CD8-positive, alpha-beta memory T cell (primary cell): Measurements from ENCODE around the gene PLCD3. TPM values are rescaled to one million over a fixed set of nuclear protein-coding genes. Genes with fewer than 3 reads are reported as not detected.

ENCODE experiments used
- CTCF ChIA-PET: fragments of 350-600 bp; sonication (Branson Sonifier 250); formaldehyde crosslinking; loops from one replicate; lab custom pipeline; 2021; ENCODE audit warnings: antibody characterized with exemption; lab: Charles Lee
- POLR2A ChIA-PET: fragments of 350-600 bp; sonication (Branson Sonifier 250); formaldehyde crosslinking; loops from one replicate; lab custom pipeline; 2021; ENCODE audit warnings: antibody characterized with exemption; lab: Charles Lee
- DNase-seq, 5 donors: peaks; one replicate each; pipeline versions ENCODE4 v3.0.0 to v3.0.0-alpha.2; 2020 to 2022; ENCODE audit warnings: mixed read lengths in 1 of 5
- H3K27ac ChIP-seq: one replicate; pipeline ENCODE4 v1.7.0; 2013; ENCODE audit warnings: low read depth, mild to moderate bottlenecking, low read length, moderate library complexity
- H3K27me3 ChIP-seq: 2 replicates; pipeline ENCODE4 v1.7.0; 2013; ENCODE audit warnings: low read length, mild to moderate bottlenecking; ENCODE audit not compliant: insufficient read depth, poor library complexity, severe bottlenecking
- H3K36me3 ChIP-seq: 2 replicates; pipeline ENCODE4 v1.7.0; 2013; ENCODE audit warnings: mild to moderate bottlenecking, low read length, moderate library complexity; ENCODE audit not compliant: insufficient read depth
- H3K4me1 ChIP-seq: 2 replicates; pipeline ENCODE4 v1.7.0; 2013; ENCODE audit warnings: mild to moderate bottlenecking, low read length, moderate library complexity; ENCODE audit not compliant: insufficient read depth
- H3K4me3 ChIP-seq: 2 replicates; pipeline ENCODE4 v1.7.0; 2013; ENCODE audit warnings: mild to moderate bottlenecking, low read length
- H3K9me3 ChIP-seq: 2 replicates; pipeline ENCODE4 v1.7.0; 2013; ENCODE audit warnings: mild to moderate bottlenecking, low read length
- H3K27ac Mint-ChIP-seq, 8 donors: one replicate each; pipeline ENCODE4 v1.8.0; 2020 to 2021; ENCODE audit warnings: mixed read lengths in 8 of 8, mild to moderate bottlenecking in 6 of 8, inconsistent platforms in 3 of 8, moderate library complexity in 3 of 8
- H3K27me3 Mint-ChIP-seq, 2 donors: one replicate each; pipeline ENCODE4 v1.8.0; 2020 to 2021; ENCODE audit warnings: mixed read lengths in 2 of 2, mild to moderate bottlenecking in 1 of 2, moderate library complexity in 1 of 2
- H3K36me3 Mint-ChIP-seq, 3 donors: one replicate each; pipeline ENCODE4 v1.8.0; 2020 to 2021; ENCODE audit warnings: mixed read lengths in 3 of 3, inconsistent platforms in 1 of 3, mild to moderate bottlenecking in 1 of 3
- H3K4me1 Mint-ChIP-seq, 3 donors: one replicate each; pipeline ENCODE4 v1.8.0; 2020 to 2021; ENCODE audit warnings: mixed read lengths in 3 of 3, inconsistent platforms in 1 of 3, mild to moderate bottlenecking in 1 of 3
- H3K4me3 Mint-ChIP-seq, 7 donors: one replicate each; pipeline ENCODE4 v1.8.0; 2020 to 2021; ENCODE audit warnings: mixed read lengths in 7 of 7, mild to moderate bottlenecking in 6 of 7, moderate library complexity in 4 of 7, inconsistent platforms in 2 of 7
- H3K9me3 Mint-ChIP-seq, 5 donors: one replicate each; pipeline ENCODE4 v1.8.0; 2020 to 2022; ENCODE audit warnings: mixed read lengths in 5 of 5, mild to moderate bottlenecking in 3 of 5, moderate library complexity in 2 of 5, inconsistent platforms in 1 of 5
- polyA plus RNA-seq: library from polyadenylated mRNA; unstranded; fragments of 300-500 nt; fragmentation: Illumina TruSeq; gene quantifications from one replicate; pipeline ENCODE4 v1.2.3, GENCODE V29; 2021
- total RNA-seq, 2 experiments: library from RNA; stranded (reverse); gene quantifications; one replicate each; pipeline ENCODE4 v1.2.3, GENCODE V29; 2021

Gene PLCD3, protein sequence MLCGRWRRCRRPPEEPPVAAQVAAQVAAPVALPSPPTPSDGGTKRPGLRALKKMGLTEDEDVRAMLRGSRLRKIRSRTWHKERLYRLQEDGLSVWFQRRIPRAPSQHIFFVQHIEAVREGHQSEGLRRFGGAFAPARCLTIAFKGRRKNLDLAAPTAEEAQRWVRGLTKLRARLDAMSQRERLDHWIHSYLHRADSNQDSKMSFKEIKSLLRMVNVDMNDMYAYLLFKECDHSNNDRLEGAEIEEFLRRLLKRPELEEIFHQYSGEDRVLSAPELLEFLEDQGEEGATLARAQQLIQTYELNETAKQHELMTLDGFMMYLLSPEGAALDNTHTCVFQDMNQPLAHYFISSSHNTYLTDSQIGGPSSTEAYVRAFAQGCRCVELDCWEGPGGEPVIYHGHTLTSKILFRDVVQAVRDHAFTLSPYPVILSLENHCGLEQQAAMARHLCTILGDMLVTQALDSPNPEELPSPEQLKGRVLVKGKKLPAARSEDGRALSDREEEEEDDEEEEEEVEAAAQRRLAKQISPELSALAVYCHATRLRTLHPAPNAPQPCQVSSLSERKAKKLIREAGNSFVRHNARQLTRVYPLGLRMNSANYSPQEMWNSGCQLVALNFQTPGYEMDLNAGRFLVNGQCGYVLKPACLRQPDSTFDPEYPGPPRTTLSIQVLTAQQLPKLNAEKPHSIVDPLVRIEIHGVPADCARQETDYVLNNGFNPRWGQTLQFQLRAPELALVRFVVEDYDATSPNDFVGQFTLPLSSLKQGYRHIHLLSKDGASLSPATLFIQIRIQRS
- total RNA-seq (1 to 10 TPM; 5.5 to 7.2 TPM), polyA plus RNA-seq (1.1 TPM)

DNA sequence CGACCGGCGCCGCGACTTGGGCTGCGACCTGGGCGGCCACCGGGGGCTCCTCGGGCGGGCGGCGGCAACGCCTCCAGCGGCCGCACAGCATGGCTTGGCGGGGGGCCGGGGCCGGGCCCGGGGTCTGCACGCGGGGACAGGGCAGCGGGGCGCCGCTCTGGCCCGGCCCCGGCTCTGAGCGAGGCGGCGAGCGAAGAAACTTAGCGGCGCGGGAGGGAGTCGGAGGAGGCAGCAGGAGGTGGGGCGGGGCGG is at the start of gene PLCD3:
Gene PLCD3 (minus strand): TSS at position 196 of the 252 bp plus-strand sequence. CDS start 105 bp downstream, at position 91.
- CTCF ChIA-PET: interaction anchor here (0.6 to 9.7 kb wide), 10 partner anchors 17 to 212 kb away, joined by 3 to 315 read pairs (median 3); partner anchors contain the start of gene HEXIM1
- Histone ChIP-seq H3K27me3 (no peaks in the 10 kb centered on the region), H3K27ac (peak within 1 kb of the TSS; percentile 86), H3K36me3 (no peaks in the 10 kb centered on the region), H3K9me3 (no peaks in the 10 kb centered on the region), H3K4me1 (peaks cover 14% of the 10 kb centered on the region), H3K4me3 (peak within 1 kb of the TSS; percentile 93)
- Mint-ChIP-seq H3K27me3 (peaks cover 0 to 4% of the 10 kb centered on the region in 2 donors), H3K36me3 (peaks cover 0 to 2% (median 0%) of the 10 kb centered on the region in 3 donors), H3K27ac (peak within 1 kb of the TSS; percentile 81 to 94 (median 90)), H3K4me1 (peaks cover 15 to 34% (median 20%) of the 10 kb centered on the region in 3 donors), H3K4me3 (peak within 1 kb of the TSS; percentile 90 to 96 (median 92)), H3K9me3 (no peaks in the 10 kb centered on the region)
- POLR2A ChIA-PET: interaction anchor here (0.9 to 1.4 kb wide), 2 partner anchors 12 to 29 kb away, joined by 3 to 4 read pairs; partner anchors contain the start of gene HEXIM2
- peak in 2 of 5 donors; percentile 72 to 79 for DNase-seq

DNA sequence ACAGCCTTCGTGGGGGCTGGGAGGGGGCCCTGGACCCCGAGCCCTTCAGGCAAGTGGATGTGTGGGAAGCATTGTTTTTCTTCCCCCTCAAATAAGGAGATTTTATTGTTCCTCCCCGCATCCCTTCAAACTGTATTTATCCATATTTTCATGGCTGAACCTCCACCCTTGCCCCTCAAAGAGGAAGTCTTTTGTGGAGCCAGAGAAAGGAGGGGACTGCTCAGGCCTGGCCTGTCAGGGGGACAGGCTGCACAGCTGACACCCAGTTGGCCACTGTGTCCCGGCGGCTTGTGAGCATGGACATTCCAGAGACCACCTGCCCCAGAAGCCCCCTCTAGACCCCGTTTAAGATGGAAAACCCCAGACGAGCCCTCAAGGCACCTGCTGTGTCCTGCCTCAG is 45.2 kb upstream of the PLCD3 start:
- no peaks in the 10 kb centered on the region for H3K36me3 ChIP-seq
- Mint-ChIP-seq H3K27ac (no peak overlapping the region), H3K4me1 (peaks cover 5 to 7% (median 7%) of the 10 kb centered on the region in 3 donors), H3K36me3 (peaks cover 0 to 1% (median 0%) of the 10 kb centered on the region in 3 donors), H3K9me3 (no peaks in the 10 kb centered on the region), H3K27me3 (no peaks in the 10 kb centered on the region), H3K4me3 (no peak overlapping the region)
- H3K4me3 ChIP-seq: no peak overlapping the region
- no peak overlapping the region for H3K27ac ChIP-seq
- H3K27me3 ChIP-seq: no peaks in the 10 kb centered on the region
- CTCF ChIA-PET: interaction anchor here (1.3 to 1.8 kb wide), 2 partner anchors 20 to 42 kb away, joined by 5 read pairs; partner anchors contain the start of gene ACBD4
- H3K4me1 ChIP-seq: peaks cover 6% of the 10 kb centered on the region
- POLR2A ChIA-PET: no interaction called here
- no peak for DNase-seq
- H3K9me3 ChIP-seq: no peaks in the 10 kb centered on the region

DNA sequence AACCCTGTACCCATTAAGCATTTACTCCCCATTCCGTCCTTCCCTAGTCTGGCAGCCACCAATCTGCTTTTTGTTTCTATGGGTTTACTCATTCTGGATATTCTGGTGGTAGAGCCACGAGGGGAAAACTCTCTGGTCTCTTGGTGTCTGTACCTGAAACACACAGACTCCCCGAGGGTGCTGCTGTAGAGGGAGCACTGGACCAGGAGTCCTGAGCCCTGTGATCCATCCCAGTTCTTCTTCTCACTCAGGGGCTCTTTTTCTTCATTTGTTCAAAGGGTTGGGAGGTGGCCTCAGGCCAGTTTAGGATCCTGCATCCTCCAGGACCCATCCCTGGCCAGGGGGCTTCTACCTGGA is 43.4 kb upstream of the PLCD3 start:
- peaks cover 7 to 21% (median 9%) of the 10 kb centered on the region in 3 donors for H3K4me1 Mint-ChIP-seq
- H3K27me3 Mint-ChIP-seq: no peaks in the 10 kb centered on the region
- H3K27ac ChIP-seq: no peak overlapping the region
- peaks cover 0 to 1% (median 0%) of the 10 kb centered on the region in 3 donors for H3K36me3 Mint-ChIP-seq
- H3K4me3 Mint-ChIP-seq: no peak overlapping the region
- no peaks in the 10 kb centered on the region for H3K27me3 ChIP-seq
- H3K9me3 ChIP-seq: no peaks in the 10 kb centered on the region
- H3K4me1 ChIP-seq: peaks cover 23% of the 10 kb centered on the region
- H3K4me3 ChIP-seq: no peak overlapping the region
- H3K27ac Mint-ChIP-seq: peak overlapping the region in 2 of 8 donors; percentile 8 to 45
- no peak for DNase-seq
- no peaks in the 10 kb centered on the region for H3K36me3 ChIP-seq
- CTCF ChIA-PET: interaction anchor here (1.4 to 1.6 kb wide), 2 partner anchors 21 to 40 kb away, joined by 4 to 5 read pairs; partner anchors contain the start of gene ACBD4
- POLR2A ChIA-PET: interaction anchor here (1.7 kb wide), 1 partner anchor 14 kb away, joined by 8 read pairs; the partner anchor contains the start of gene HEXIM2
- H3K9me3 Mint-ChIP-seq: no peaks in the 10 kb centered on the region

DNA sequence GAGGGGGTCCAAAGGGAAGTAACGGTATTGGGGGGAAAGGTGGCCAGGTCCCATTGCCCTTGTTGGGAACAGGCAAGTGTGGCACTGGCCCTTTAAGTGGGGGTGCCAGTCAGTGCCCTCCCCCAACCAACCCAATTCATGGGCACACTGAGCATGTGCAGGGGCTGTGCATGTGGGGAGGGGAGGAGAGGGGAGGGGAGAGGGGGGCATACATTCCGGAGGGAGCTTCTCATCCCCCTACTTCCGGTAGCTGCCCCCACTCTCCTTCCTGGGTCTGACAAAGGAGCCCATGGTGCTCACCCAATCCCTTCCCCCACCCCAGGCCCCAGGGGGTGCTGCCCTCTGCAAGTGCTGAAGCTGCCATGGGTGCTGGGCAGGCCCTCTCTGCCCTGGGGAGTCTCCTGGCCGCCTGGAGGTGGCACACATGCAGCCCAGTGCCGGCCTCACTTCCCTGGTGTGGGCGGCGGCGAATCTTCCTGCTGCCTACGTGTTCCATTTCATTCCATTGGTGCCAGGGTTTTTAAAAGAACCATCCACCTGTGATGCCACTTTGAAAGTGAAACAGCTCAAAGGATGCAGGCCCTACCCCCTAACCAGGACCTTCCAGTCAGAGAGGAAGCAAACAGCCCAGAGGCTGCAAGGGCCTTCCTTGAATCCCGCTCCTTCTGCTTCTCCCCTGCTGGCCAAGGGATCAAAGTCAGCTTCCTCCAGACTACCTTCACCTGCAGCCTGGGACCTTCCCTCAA is 40.4 kb upstream of the PLCD3 start:
- Histone ChIP-seq H3K9me3 (no peaks in the 10 kb centered on the region), H3K4me3 (peak overlapping the region; percentile 62), H3K27me3 (no peaks in the 10 kb centered on the region), H3K36me3 (no peaks in the 10 kb centered on the region), H3K4me1 (peaks cover 23% of the 10 kb centered on the region), H3K27ac (peak overlapping the region; percentile 0)
- peak; percentile 10 to 68 (median 33) for DNase-seq
- H3K36me3 Mint-ChIP-seq: no peaks in the 10 kb centered on the region
- CTCF ChIA-PET: interaction anchor here (1.1 to 5.1 kb wide), 10 partner anchors 10 to 151 kb away, joined by 3 to 41 read pairs (median 4); partner anchors contain the start of genes ACBD4, HEXIM1 and PLCD3
- peak overlapping the region; percentile 51 to 81 (median 77) for H3K4me3 Mint-ChIP-seq
- H3K9me3 Mint-ChIP-seq: no peaks in the 10 kb centered on the region
- H3K27me3 Mint-ChIP-seq: no peaks in the 10 kb centered on the region
- peaks cover 7 to 21% (median 9%) of the 10 kb centered on the region in 3 donors for H3K4me1 Mint-ChIP-seq
- H3K27ac Mint-ChIP-seq: peak overlapping the region; percentile 60 to 98 (median 88)
- POLR2A ChIA-PET: interaction anchor here (0.9 to 2.1 kb wide), 3 partner anchors 11 to 24 kb away, joined by 3 to 18 read pairs (median 14); partner anchors contain the start of genes HEXIM1 and HEXIM2

DNA sequence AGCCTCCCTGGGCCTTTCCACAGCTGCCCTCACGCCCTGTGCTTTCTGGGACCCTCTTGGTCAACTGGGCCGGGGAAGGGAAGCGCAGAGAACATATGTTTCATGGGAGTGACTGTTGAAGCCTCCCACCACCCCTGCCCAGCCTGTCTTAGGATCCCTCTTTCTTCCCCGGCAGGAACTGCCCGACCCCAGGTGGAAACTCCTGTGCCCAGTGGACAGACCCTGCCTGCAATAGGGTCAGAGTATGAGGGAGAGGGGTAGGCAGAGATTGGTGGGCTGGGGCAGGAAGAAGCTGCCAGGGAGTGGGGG is 39.9 kb upstream of the PLCD3 start:
- CTCF ChIA-PET: interaction anchor here (1.1 to 5.1 kb wide), 7 partner anchors 11 to 150 kb away, joined by 3 to 41 read pairs (median 4); partner anchors contain the start of genes ACBD4 and HEXIM1
- H3K27ac Mint-ChIP-seq: peak overlapping the region in 2 of 8 donors; percentile 91 to 96
- no peaks in the 10 kb centered on the region for H3K27me3 Mint-ChIP-seq
- POLR2A ChIA-PET: interaction anchor here (0.7 to 2.1 kb wide), 4 partner anchors 11 to 24 kb away, joined by 3 to 18 read pairs (median 8); partner anchors contain the start of genes HEXIM1 and HEXIM2
- Histone ChIP-seq H3K36me3 (no peaks in the 10 kb centered on the region), H3K27me3 (no peaks in the 10 kb centered on the region), H3K4me3 (peak overlapping the region; percentile 62), H3K4me1 (peaks cover 23% of the 10 kb centered on the region), H3K27ac (no peak overlapping the region), H3K9me3 (no peaks in the 10 kb centered on the region)
- peak overlapping the region in 3 of 7 donors; percentile 18 to 81 (median 44) for H3K4me3 Mint-ChIP-seq
- H3K36me3 Mint-ChIP-seq: no peaks in the 10 kb centered on the region
- no peak for DNase-seq
- H3K9me3 Mint-ChIP-seq: no peaks in the 10 kb centered on the region
- H3K4me1 Mint-ChIP-seq: peaks cover 7 to 21% (median 9%) of the 10 kb centered on the region in 3 donors

DNA sequence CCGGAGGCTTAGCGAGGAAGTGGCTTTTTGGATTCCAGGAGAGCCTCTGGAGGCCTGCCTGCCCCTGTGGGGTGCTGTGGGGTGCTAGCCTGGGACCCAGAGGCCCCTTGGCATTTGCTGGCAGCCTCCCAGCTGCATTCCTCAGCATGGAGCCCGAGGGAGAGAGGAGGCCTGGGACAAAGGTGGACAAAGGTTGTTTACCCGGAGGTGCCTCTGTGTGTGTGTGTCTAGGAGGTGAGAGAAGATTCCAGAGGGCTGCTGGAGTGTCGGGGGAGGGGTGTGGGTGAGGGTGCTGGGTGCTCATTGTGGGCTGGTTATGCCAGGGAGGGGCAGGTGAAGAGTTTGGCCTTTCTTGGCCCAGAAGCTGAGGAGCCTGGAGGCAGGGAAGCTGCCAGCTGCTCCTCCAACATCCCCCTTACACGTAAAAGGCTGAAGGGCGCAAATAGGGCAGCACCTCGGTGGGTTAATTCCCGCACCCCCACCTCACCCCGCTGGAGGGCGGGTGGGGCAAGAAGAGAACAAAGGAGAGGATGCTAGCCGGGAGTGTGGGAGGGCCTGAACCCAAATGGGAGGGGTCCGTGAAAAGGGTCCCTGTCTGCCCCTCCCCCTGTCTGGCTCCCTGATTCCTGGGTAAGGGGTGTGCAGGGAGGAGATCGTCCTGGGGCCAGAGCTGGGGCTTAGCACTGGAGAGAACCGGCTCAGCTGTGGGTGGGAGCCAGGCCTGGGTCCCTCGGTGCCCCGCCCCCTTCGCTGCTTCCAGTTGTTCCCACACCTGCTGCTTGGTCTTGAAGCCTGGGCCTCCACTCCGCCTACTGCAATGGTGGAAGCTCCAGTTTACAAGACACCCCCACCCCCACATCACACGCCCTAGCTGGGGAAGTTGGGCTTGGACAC is 39.3 kb upstream of the PLCD3 start:
- no peaks in the 10 kb centered on the region for H3K27me3 ChIP-seq
- no peak overlapping the region for H3K27ac ChIP-seq
- Mint-ChIP-seq H3K36me3 (no peaks in the 10 kb centered on the region), H3K4me3 (peak overlapping the region in 2 of 7 donors; percentile 18 to 19), H3K27ac (peak overlapping the region in 4 of 8 donors; percentile 23 to 91 (median 42)), H3K27me3 (no peaks in the 10 kb centered on the region), H3K9me3 (no peaks in the 10 kb centered on the region), H3K4me1 (peaks cover 7 to 21% (median 9%) of the 10 kb centered on the region in 3 donors)
- H3K36me3 ChIP-seq: no peaks in the 10 kb centered on the region
- peaks cover 23% of the 10 kb centered on the region for H3K4me1 ChIP-seq
- POLR2A ChIA-PET: interaction anchor here (0.7 to 1.9 kb wide), 2 partner anchors 10 to 23 kb away, joined by 3 to 14 read pairs; partner anchors contain the start of genes HEXIM1 and HEXIM2
- no peak for DNase-seq
- no peaks in the 10 kb centered on the region for H3K9me3 ChIP-seq
- CTCF ChIA-PET: interaction anchor here (1.3 to 5.1 kb wide), 5 partner anchors 11 to 36 kb away, joined by 3 to 41 read pairs (median 14); partner anchors contain the start of genes ACBD4 and HEXIM1
- no peak overlapping the region for H3K4me3 ChIP-seq
